Pancreas (tissue), 10 donors: ENCODE results near the gene PDE8A. TPM values are rescaled to one million over a fixed set of nuclear protein-coding genes. Genes with fewer than 3 reads are reported as not detected.

Experiments used
- ATAC-seq, 4 donors: fragments of 200-7000 bp; cut with Tn5 transposase; one replicate each; pipeline versions ENCODE4 v1.8.0 to v1.9.1; 2020; ENCODE audit warnings: mild to moderate bottlenecking in 4 of 4, moderate library complexity in 4 of 4
- DNase-seq, 6 donors: peaks; one replicate each; pipeline ENCODE4 v3.0.0-alpha.2; 2020
- FAIRE-seq: peaks from 2 replicates; lab custom pipeline; 2012; peaks lifted over from hg19 to GRCh38; lab: Jason Lieb, UNC
- H3K27ac ChIP-seq, 4 donors: fragments of 200-600 bp; sonication (generic); 1 replicate in 3 of 4; 2 replicates in 1 of 4; pipeline versions ENCODE4 v1.5.0 to v1.8.0; 2020
- H3K27me3 ChIP-seq, 4 donors: fragments of 200-600 bp; one replicate each; pipeline ENCODE4 v1.8.0; 2021
- H3K36me3 ChIP-seq, 3 donors: fragments of 200-600 bp; sonication (generic) in 1 of 3; one replicate each; pipeline versions ENCODE4 v1.5.0 to v1.8.0; 2020 to 2021
- H3K4me1 ChIP-seq, 3 donors: fragments of 200-600 bp; one replicate each; pipeline ENCODE4 v1.8.0; 2021
- H3K4me3 ChIP-seq, 4 donors: fragments of 200-600 bp; sonication (generic) in 2 of 4; one replicate each; pipeline versions ENCODE4 v1.5.0 to v1.8.0; 2020 to 2021
- H3K9me3 ChIP-seq, 4 donors: fragments of 200-600 bp; one replicate each; pipeline ENCODE4 v1.8.0; 2021
- WGBS, 2 donors: extraction: QIAGEN DNeasy Blood & Tissue Kit; methylation state at CpG; one replicate each; pipeline ENCODE4 v1.1.7; 2013; 5-methylcytosine and 5-hydroxymethylcytosine counted together
- intact Hi-C, 3 donors: fragments of 100-400 bp; cut with DNase I; formaldehyde crosslinking; loops; one replicate each; pipeline versions ENCODE4 v1.11.1 to v1.14.2; 2022
- polyA plus RNA-seq, 2 donors: library from polyadenylated mRNA; stranded (reverse); fragments of 200-250 nt; gene quantifications; one replicate each; pipeline ENCODE4 v1.2.3, GENCODE V29; 2013
- total RNA-seq, 6 donors: library from RNA; stranded (reverse); fragmentation: NEBNext Ultra II Directional in 4 of 6; extraction: Animal tissue kit (Norgen Biotek cat#: 25700) in 4 of 6; gene quantifications; one replicate each; pipeline versions ENCODE4 v1.2.1 to v1.2.4, GENCODE V29; 2021 to 2023
- TF ChIP-seq, protein P1 (sequence below), 4 donors: fragments of 200-600 bp; sonication (generic) in 3 of 4; IDR thresholded peaks; one replicate each; pipeline versions ENCODE4 v1.5.0 to v1.8.0; 2021; ENCODE audit warnings: antibody characterized with exemption in 4 of 4
- donor health status: healthy with polysubstance abuse.
- donor health status: DM: no; HTN: no; CAD: no; lungs with moderate emphysema.
- donor health status: DM: no; HTN: no; CAD: no.
- donor health status: control.
- donor health status: control.
- donor health status: Bipolar disorder and iron deficiency.
- donor health status: DM: yes; HTN: yes; CAD: no.
- donor health status: DM: no; HTN: no; CAD: no.
- donor health status: DM: no; HTN: no; CAD: no.
- donor health status: DM: yes; HTN: yes; CAD: no.

The PDE8A gene
- total and polyA plus RNA-seq, 8 donors, result 14.7 to 31.3 (median 20.7) TPM

GRCh38 chr15:85044894-85045293 lies 63.2 kb downstream of the PDE8A start:
- Histone ChIP-seq H3K9me3 (no peaks in the 10 kb centered on the region), H3K4me1 (peaks cover 0 to 9% (median 3%) of the 10 kb centered on the region in 3 donors), H3K27ac (no peak overlapping the region), H3K36me3 (no peaks in the 10 kb centered on the region), H3K27me3 (no peaks in the 10 kb centered on the region), H3K4me3 (no peak overlapping the region)
- WGBS, 2 donors, result 23 to 84% methylated on average over 1 of the region's 1 CpG
- FAIRE-seq (no peak), ATAC-seq (no peak), DNase-seq (no peak)
- TF ChIP-seq, protein P1, sequence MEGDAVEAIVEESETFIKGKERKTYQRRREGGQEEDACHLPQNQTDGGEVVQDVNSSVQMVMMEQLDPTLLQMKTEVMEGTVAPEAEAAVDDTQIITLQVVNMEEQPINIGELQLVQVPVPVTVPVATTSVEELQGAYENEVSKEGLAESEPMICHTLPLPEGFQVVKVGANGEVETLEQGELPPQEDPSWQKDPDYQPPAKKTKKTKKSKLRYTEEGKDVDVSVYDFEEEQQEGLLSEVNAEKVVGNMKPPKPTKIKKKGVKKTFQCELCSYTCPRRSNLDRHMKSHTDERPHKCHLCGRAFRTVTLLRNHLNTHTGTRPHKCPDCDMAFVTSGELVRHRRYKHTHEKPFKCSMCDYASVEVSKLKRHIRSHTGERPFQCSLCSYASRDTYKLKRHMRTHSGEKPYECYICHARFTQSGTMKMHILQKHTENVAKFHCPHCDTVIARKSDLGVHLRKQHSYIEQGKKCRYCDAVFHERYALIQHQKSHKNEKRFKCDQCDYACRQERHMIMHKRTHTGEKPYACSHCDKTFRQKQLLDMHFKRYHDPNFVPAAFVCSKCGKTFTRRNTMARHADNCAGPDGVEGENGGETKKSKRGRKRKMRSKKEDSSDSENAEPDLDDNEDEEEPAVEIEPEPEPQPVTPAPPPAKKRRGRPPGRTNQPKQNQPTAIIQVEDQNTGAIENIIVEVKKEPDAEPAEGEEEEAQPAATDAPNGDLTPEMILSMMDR (IDR thresholded peaks at IDR 0.05), result no peak
- intact Hi-C loops, result loop anchor here in 2 of 3 donors (2.0 to 10.0 kb wide), 2 partner anchors 90 kb away; no protein-coding TSS in a partner anchor

- Histone ChIP-seq H3K27me3 (no peaks in the 10 kb centered on the region), H3K27ac (no peak overlapping the region), H3K36me3 (no peaks in the 10 kb centered on the region), H3K4me3 (no peak overlapping the region), H3K4me1 (peaks cover 0 to 9% (median 3%) of the 10 kb centered on the region in 3 donors), H3K9me3 (no peaks in the 10 kb centered on the region)
- intact Hi-C loops, result loop anchor here in 2 of 3 donors (2.0 to 10.0 kb wide), 2 partner anchors 91 kb away; no protein-coding TSS in a partner anchor
- ATAC-seq (no peak), FAIRE-seq (no peak), DNase-seq (no peak)
- TF ChIP-seq, protein P1 (IDR thresholded peaks at IDR 0.05), result no peak
- WGBS, 2 donors, result 83 to 92% methylated on average over 1 of the region's 1 CpG
Observed at GRCh38 chr15:85045615-85046014, 64.0 kb downstream of the PDE8A start.

- Histone ChIP-seq H3K4me1 (peaks cover 0 to 9% (median 3%) of the 10 kb centered on the region in 3 donors), H3K27me3 (no peaks in the 10 kb centered on the region), H3K36me3 (no peaks in the 10 kb centered on the region), H3K4me3 (no peak overlapping the region), H3K9me3 (no peaks in the 10 kb centered on the region), H3K27ac (peak overlapping the region in 2 of 4 donors; percentile 0 to 29)
- intact Hi-C loops, result loop anchor here in 1 of 3 donors (10.0 kb wide), 1 partner anchor 93 kb away; no protein-coding TSS in a partner anchor
- DNase-seq (no peak), ATAC-seq (peak in 3 of 4 donors; percentile 52 to 76 (median 67)), FAIRE-seq (no peak)
- TF ChIP-seq, protein P1 (IDR thresholded peaks at IDR 0.05), result no peak
- 27 to 28% methylated on average over 7 of the region's 7 CpGs for WGBS, 2 donors
Observed at GRCh38 chr15:85047271-85047948, 65.8 kb downstream of the PDE8A start.

DNA sequence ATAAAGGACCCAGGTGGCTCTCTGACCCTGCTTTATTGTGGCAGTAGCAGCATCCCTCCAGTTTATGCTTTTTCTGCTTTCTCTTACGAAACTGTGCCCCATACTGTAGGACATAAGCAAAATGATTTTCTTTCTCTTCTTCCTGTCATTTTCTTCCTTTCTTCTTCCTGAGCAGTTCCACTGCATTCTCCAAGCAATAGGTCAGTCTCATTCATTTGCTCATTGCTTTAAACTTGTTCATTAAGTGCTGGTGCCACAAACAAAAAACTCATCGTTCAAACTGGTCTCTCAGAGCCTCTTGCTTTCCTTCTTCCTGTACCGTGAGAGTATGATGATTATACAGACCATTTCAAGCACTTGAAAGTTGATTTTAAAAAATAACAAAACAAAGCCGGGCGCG lies 66.8 kb downstream of the PDE8A start:
- Histone ChIP-seq H3K27me3 (no peaks in the 10 kb centered on the region), H3K4me3 (no peak overlapping the region), H3K4me1 (peaks cover 0 to 9% (median 3%) of the 10 kb centered on the region in 3 donors), H3K36me3 (no peaks in the 10 kb centered on the region), H3K9me3 (no peaks in the 10 kb centered on the region), H3K27ac (no peak overlapping the region)
- TF ChIP-seq, protein P1 (IDR thresholded peaks at IDR 0.05), result no peak
- DNase-seq (no peak), ATAC-seq (no peak), FAIRE-seq (no peak)
- intact Hi-C loops, result loop anchor here in 1 of 3 donors (10.0 kb wide), 1 partner anchor 94 kb away; no protein-coding TSS in a partner anchor
- 66% methylated on average over 6 of the region's 6 CpGs for WGBS, 2 donors

DNA sequence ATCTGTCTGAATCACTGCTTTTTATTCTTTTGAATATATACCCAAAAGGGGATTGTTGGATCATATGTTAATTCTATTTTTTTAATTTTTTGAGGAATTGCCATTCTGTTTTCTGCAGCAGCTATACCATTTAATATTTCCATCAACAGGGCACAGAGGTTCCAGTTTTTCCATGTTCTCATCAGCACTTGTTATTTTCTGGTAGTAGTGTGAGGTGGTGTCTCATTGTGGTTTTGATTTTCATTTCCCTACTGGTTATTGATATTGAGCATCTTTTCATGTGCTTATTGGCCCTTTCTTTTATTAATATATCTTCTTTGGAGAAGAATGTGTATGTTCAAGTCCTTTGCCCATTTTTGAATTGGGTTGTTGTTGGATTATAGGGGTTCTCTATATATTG lies 68.1 kb downstream of the PDE8A start:
- ATAC-seq, result no peak
- Histone ChIP-seq H3K9me3 (no peaks in the 10 kb centered on the region), H3K27ac (no peak overlapping the region), H3K4me3 (no peak overlapping the region), H3K4me1 (peaks cover 0 to 9% (median 3%) of the 10 kb centered on the region in 3 donors), H3K36me3 (no peaks in the 10 kb centered on the region), H3K27me3 (no peaks in the 10 kb centered on the region)
- FAIRE-seq, result no peak
- no peak for DNase-seq
- TF ChIP-seq, protein P1 (IDR thresholded peaks at IDR 0.05), result no peak
- intact Hi-C loops, result loop anchor here in 1 of 3 donors (10.0 kb wide), 1 partner anchor 95 kb away; no protein-coding TSS in a partner anchor
